ENCODE measurements around the gene DCAF4L1. TPM values are rescaled to one million over a fixed set of nuclear protein-coding genes. Genes with fewer than 3 reads are reported as not detected.

DCAF4L1 gene
- total RNA-seq, 1 donor from 2014 or later = 0.11 TPM

- Mint-ChIP-seq H3K4me3 (ENCODE audit: low read depth) (no peak overlapping the region), H3K4me1 (ENCODE audit: low read depth) (peaks cover 18% of the 10 kb centered on the region), H3K9me3 (no peaks in the 10 kb centered on the region), H3K36me3 (ENCODE audit: low read depth) (peaks cover 17% of the 10 kb centered on the region), H3K27ac (no peak overlapping the region), H3K27me3 (ENCODE audit: low read depth) (no peaks in the 10 kb centered on the region)
- intact Hi-C loops (cut with micrococcal nuclease) = no loop called here
- no peak for DNase-seq (ENCODE audit: low spot score)
Measured at GRCh38 chr4:41992967-41993857, 11.7 kb downstream of the DCAF4L1 start.

GRCh38 chr4:41994461-41994985 is 13.0 kb downstream of the DCAF4L1 start:
- Mint-ChIP-seq H3K9me3 (no peaks in the 10 kb centered on the region), H3K4me1 (ENCODE audit: low read depth) (peaks cover 14% of the 10 kb centered on the region)
- intact Hi-C loops (cut with micrococcal nuclease) = no loop called here

GRCh38 chr4:41998019-41998418 is 16.5 kb downstream of the DCAF4L1 start:
- no peak overlapping the region for H3K4me3 Mint-ChIP-seq (ENCODE audit: low read depth)
- intact Hi-C loops (cut with micrococcal nuclease) = no loop called here
- DNase-seq (ENCODE audit: low spot score) = no peak
- no peaks in the 10 kb centered on the region for H3K9me3 Mint-ChIP-seq
- H3K4me1 Mint-ChIP-seq (ENCODE audit: low read depth) = peaks cover 2% of the 10 kb centered on the region
- H3K27ac Mint-ChIP-seq = no peak overlapping the region
- peaks cover 18% of the 10 kb centered on the region for H3K36me3 Mint-ChIP-seq (ENCODE audit: low read depth)
- H3K27me3 Mint-ChIP-seq (ENCODE audit: low read depth) = no peaks in the 10 kb centered on the region

More at GRCh38 chr4:41994461-41994985, 13.0 kb downstream of the DCAF4L1 start:
- no peak overlapping the region for H3K27ac Mint-ChIP-seq
- peaks cover 17% of the 10 kb centered on the region for H3K36me3 Mint-ChIP-seq (ENCODE audit: low read depth)
- no peak overlapping the region for H3K4me3 Mint-ChIP-seq (ENCODE audit: low read depth)
- no peaks in the 10 kb centered on the region for H3K27me3 Mint-ChIP-seq (ENCODE audit: low read depth)
- no peak for DNase-seq (ENCODE audit: low spot score)

GRCh38 chr4:41999321-41999720 is 17.8 kb downstream of the DCAF4L1 start:
- no peak overlapping the region for H3K4me3 Mint-ChIP-seq (ENCODE audit: low read depth)
- intact Hi-C loops (cut with micrococcal nuclease) = no loop called here
- no peak for DNase-seq (ENCODE audit: low spot score)
- no peaks in the 10 kb centered on the region for H3K9me3 Mint-ChIP-seq
- H3K27ac Mint-ChIP-seq = no peak overlapping the region
- H3K27me3 Mint-ChIP-seq (ENCODE audit: low read depth) = no peaks in the 10 kb centered on the region
- peaks cover 3% of the 10 kb centered on the region for H3K4me1 Mint-ChIP-seq (ENCODE audit: low read depth)
- peaks cover 29% of the 10 kb centered on the region for H3K36me3 Mint-ChIP-seq (ENCODE audit: low read depth)

GRCh38 chr4:42008011-42008786 is 26.6 kb downstream of the DCAF4L1 start:
- Mint-ChIP-seq H3K4me3 (ENCODE audit: low read depth) (no peak overlapping the region), H3K36me3 (ENCODE audit: low read depth) (peaks cover 60% of the 10 kb centered on the region), H3K9me3 (no peaks in the 10 kb centered on the region), H3K4me1 (ENCODE audit: low read depth) (peaks cover 9% of the 10 kb centered on the region), H3K27me3 (ENCODE audit: low read depth) (no peaks in the 10 kb centered on the region), H3K27ac (no peak overlapping the region)
- intact Hi-C loops (cut with micrococcal nuclease) = no loop called here
- no peak for DNase-seq (ENCODE audit: low spot score)

- Mint-ChIP-seq H3K36me3 (ENCODE audit: low read depth) (peaks cover 29% of the 10 kb centered on the region), H3K27ac (no peak overlapping the region), H3K4me1 (ENCODE audit: low read depth) (no peaks in the 10 kb centered on the region), H3K9me3 (no peaks in the 10 kb centered on the region), H3K27me3 (ENCODE audit: low read depth) (no peaks in the 10 kb centered on the region), H3K4me3 (ENCODE audit: low read depth) (no peak overlapping the region)
- DNase-seq (ENCODE audit: low spot score) = no peak
- intact Hi-C loops (cut with micrococcal nuclease) = no loop called here
Measured at GRCh38 chr4:42015438-42015837, 33.9 kb downstream of the DCAF4L1 start.

- Mint-ChIP-seq H3K4me1 (ENCODE audit: low read depth) (no peaks in the 10 kb centered on the region), H3K4me3 (ENCODE audit: low read depth) (no peak overlapping the region), H3K9me3 (no peaks in the 10 kb centered on the region), H3K27ac (no peak overlapping the region), H3K36me3 (ENCODE audit: low read depth) (peaks cover 35% of the 10 kb centered on the region), H3K27me3 (ENCODE audit: low read depth) (no peaks in the 10 kb centered on the region)
- intact Hi-C loops (cut with micrococcal nuclease) = no loop called here
- no peak for DNase-seq (ENCODE audit: low spot score)
Measured at GRCh38 chr4:42018451-42018850, 36.9 kb downstream of the DCAF4L1 start.

Other genes starting within 250 kb of the DCAF4L1 start
- gene PHOX2B, start 233.0 kb upstream of the DCAF4L1 start, total RNA-seq = not detected in 2 replicates
- 76.7 and 84.0 TPM in 2 replicates for gene TMEM33, start 46.3 kb upstream of the DCAF4L1 start, total RNA-seq
- 49.9 and 51.7 TPM in 2 replicates for gene SLC30A9, start 8.8 kb downstream of the DCAF4L1 start, total RNA-seq
- 0.11 and 0.21 TPM in 2 replicates for gene BEND4, start 170.9 kb downstream of the DCAF4L1 start, total RNA-seq

All from activated T-helper 2 cell treated with anti-CD3 and anti-CD28 coated beads, Interferon-gamma antibody, Interleukin-2, Interleukin-4, amounts not matched to agents 10 μg/mL and 5 μg/mL and 100 μg/mL, durations not matched to agents 14 hours and 24 hours and 36 hours (primary cell).